ENCODE measurements around the gene MAD1L1.
A peak's percentile ranks its signal among the peaks of the same experiment; 100 is the strongest.
"Not testable (repeated sequence)": the region's sequence is repeated elsewhere in the genome, so short reads cannot be mapped to it uniquely, and the experiment has no call there.

MAD1L1 gene

DNA sequence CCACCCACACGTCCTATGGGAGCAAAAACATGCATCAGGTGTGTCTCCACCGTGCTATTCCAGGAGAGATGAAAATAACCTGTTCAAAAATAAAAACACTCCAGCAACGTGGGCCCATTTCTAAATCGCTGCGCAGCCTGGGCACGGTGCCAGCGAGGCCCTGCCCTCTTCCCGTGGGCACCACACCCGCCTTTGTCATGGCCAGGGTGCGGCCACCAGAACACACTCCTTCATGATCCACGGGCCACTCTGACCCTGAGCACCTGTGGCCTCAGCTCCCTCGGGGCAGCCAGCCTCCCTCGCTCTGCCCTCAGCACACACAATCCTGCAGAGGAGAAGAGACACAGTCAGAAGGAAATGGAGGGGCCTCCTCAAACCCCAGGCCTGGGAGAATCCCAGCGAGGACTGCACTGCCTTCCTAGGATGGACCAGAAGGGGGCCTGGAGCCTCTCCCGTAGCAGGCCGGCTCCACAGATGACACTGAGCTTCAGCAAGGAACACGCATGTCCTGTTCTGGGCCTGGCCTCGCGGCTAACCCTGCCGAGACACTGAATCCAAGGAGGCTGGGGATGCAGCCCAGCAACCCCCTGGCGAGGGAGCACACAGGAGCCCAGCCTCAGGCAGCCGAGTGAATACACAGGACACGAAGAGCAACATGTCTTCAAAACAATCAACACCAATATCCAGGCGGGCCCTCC, 169.0 kb downstream of the MAD1L1 start:
- peak; percentile 75 for DNase-seq (ENCODE audit: low spot score)

DNA sequence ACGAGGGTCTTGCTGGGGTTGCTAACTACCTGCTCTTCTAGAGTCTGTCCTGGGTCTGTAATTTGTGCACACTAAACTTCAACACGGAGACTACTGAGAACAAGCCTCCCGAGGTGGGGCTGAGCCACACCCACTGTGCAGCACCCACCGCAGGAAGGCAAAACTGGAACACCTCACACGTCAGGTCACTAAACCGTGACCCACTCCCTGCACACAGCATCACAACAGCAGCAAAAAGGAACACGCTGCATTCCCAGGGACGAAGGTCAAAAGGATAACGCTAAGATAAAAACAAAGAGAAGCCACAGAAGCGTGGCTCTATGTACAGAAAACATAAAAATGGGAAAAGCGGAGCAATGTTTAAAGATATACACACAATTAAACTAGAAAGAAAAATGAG, 170.1 kb downstream of the MAD1L1 start:
- peak; percentile 66 for DNase-seq (ENCODE audit: low spot score)

DNA sequence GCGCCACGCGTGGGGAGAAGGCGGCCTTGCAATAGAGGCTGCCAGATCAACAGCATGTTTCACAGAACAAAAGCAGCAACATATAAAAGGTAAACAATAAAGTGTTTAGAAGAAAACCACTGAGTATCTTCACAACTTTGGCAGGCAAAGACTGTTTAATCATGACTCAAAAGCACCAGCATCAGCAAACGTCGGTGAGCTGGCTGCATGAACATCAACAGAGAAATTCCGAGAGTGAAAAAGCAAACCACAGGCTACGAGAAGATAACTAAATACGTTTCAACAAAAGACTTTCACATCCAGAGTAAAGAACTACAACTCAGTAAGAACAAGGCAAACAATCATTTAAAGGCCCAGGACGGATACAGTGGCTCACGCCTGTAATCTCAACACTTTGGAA, 172.0 kb downstream of the MAD1L1 start:
- DNase-seq (ENCODE audit: low spot score) = no peak

DNA sequence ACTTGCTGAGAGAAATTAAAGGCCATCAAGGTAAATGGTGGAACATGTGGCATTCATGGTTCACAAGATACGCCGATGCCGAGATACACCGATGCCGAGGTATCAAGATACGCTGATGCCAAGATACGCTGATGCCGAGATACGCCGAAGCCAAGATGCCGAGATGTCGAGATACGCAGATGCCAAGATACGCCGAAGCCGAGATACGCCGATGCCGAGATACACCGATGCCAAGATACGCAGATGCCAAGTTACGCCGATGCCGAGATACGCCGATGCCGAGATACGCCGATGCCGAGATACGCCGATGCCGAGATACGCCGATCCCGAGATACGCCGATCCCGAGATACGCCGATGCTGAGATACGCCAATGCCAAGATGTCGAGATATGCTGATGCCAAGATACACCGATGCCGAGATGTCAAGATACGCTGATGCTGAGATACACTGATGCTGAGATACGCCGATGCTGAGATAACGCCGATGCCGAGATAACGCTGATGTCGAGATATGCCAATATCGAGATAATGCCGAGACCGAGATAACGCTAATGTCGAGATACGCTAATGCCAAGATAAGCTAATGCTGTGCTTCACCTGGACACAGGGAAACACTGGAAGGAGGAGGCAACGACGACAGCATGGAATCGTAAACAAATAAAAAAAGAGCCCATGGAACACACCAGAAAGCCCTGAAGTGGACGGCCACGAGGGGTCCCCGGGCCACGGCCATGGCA, 172.6 kb downstream of the MAD1L1 start:
- no peak for DNase-seq (ENCODE audit: low spot score)

DNA sequence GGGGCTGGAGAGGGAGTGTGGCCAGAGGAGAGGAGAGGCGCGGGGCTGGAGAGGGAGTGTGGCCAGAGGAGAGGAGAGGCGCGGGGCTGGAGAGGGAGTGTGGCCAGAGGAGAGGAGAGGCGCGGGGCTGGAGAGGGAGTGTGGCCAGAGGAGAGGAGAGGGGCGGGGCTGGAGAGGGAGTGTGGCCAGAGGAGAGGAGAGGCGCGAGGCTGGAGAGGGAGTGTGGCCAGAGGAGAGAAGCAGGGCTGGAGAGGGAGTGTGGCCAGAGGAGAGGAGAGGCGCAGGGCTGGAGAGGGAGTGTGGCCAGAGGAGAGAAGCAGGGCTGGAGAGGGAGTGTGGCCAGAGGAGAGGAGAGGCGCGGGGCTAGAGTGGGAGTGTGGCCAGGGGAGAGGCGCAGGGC, 174.5 kb downstream of the MAD1L1 start:
- not testable (repeated sequence) for DNase-seq (ENCODE audit: low spot score)

DNA sequence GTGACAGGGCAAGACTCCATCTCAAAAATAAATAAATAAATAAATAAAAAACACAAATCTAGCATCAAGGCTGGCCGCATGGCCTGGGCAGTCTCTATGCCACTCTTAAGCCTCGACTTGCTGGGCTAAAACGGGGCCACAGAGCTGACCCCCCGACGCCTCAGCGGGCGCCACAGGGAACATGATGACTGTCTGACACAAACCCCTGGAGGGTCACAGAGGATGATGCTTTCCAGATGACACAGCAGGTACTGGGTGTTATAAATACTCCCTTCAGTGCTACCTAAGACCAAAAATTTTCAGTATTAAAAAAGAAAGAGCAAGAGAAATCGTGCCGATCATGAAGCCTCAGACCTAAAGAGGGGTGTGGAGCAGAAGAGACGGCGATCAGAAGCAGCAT, 176.8 kb downstream of the MAD1L1 start:
- no peak for DNase-seq (ENCODE audit: low spot score)

DNA sequence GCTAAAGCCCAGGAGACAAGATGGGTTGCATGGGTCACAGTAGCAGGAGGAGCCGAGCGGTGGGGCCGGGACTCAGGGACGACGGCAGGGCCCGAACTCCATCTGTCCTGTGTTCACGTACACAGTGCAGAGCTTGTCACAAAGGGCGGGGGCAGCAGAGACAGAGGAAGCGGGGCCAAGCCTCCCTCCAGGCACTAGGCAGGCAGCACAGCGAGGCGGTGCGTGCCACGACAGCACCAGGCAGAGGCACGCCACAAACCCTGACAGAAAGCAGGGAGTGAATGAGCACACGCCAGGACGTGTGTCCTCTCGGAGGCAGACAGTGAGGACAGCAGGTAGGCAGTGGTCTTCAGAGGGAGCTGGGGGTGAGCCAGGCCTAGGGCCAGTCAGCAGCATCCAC, 177.8 kb downstream of the MAD1L1 start:
- no peak for DNase-seq (ENCODE audit: low spot score)

DNA sequence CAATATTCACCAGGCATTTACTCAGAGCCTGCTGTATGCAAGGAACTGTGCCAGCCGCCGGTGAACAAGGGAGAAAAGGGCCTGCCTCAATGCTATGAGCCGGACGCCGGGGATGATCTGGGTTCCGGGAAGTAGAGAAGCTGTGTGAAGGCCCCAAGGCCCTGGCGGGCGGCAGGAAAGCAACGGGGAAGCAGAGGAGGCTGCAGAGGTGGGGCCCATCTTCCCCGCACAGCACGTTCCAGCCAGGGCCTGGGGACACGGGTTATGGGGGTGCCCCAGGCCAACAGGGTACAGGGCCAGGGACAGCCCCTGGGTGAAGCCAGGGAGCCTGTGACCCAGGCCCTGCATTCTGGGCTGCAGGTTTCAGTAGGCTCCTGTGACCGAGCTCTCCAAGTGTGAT, 179.3 kb downstream of the MAD1L1 start:
- no peak for DNase-seq (ENCODE audit: low spot score)

DNA sequence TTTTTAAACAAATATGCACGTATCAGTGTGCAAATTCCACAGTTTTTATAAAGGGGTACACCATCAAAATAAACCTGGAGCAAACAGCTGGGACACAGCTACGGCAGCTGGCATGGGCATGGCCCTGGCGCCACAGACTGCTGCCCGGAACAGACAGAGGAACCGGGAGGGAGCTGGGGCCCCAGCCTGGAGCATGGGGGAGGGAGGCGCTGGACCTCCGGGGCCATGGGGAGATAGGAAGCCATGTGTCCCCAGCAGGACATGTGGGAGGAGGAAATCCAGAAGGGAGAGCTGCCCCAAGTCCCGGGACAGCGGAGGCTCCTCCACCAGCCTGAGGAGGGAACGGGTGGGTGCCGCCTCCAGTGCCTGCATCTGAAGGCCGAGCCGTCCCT, 180.1 kb downstream of the MAD1L1 start:
- no peak for DNase-seq (ENCODE audit: low spot score)

DNA sequence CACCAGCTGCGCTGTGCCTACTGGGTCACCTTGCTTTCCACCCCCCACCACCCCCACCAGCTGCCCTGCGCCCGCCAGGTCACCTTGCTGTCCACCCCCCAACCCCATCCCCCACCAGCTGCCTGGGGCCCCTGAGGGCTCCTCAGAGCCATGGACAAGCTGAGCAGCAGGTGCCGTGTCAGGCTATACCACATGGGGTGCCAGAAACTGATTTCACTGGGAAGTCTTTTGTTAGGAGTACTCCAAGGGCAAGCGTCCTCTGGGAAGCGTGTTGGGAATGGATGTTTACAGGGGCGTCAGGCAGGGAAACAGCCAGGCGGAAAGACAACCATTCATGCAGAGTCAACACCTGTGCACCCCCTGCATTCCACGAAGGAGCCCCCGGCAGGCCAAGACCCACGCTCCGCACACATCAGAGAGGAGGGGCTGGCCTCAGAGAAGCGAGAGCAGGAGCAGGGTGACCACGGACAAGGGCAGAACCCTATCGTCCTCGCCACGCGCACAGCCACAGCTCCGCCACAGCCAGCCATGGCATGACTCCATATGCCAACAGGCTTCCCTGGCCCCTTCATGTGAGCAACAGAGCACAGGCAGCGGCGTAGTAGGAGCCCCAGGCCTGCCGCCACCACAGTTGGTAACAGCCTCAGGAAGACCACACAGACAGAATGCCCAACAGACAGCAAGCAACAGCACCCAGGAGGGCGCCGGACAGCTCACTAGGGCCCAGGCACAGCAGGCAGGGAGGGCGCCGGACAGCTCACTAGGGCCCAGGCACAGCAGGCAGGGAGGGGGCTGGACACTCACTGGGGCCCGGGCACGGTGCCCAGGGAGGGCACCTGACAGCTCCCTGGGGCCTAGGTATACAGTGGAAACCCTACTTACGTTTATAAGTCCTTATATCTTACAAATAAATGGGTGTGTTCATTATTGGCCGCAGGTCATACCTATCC, 180.8 kb downstream of the MAD1L1 start:
- DNase-seq (ENCODE audit: low spot score) = no peak

DNA sequence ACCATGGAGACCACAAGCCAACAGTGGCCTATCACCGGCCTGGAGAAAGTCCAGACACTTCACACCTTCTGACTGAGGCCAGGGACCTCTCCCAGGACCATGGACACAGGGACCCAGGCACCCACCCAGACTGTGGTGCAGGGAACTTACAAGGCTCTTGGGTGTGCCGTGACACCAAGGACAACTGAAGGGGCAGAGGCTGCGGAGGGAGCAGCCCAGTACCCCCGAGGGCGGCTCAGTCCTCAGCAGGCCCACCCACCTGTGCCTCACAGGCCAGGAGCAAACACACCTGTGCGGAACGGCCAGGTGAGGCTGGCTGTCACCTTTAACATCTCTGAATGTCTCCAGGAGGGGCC, 182.3 kb downstream of the MAD1L1 start:
- no peak for DNase-seq (ENCODE audit: low spot score)

DNA sequence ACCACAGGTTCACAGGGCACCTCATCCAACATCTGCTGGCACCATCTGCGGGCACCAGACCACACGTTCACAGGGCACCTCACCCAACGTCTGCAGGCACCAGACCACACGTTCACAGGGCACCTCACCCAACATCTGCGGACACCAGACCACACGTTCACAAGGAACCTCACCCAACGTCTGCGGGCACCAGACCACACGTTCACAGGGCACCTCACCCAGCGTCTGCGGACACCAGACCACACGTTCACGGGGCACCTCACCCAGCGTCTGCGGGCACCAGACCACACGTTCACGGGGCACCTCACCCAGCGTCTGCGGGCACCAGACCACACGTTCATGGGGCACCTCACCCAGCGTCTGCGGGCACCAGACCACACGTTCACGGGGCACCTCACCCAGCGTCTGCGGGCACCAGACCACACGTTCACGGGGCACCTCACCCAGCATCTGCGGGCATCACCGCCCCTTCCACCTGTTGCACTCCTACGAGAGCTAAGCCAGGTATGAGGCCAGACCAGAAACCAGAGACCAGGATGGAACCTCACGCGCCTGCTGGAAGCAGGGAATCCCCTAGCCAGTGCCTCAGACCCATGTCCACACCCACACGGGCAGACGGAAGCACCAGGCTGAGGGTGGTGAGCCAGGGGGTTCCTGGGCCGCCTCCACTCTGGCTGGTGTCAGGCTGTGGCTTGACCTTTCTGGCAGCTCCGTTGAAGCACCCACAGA, 182.8 kb downstream of the MAD1L1 start:
- no peak for DNase-seq (ENCODE audit: low spot score)

DNA sequence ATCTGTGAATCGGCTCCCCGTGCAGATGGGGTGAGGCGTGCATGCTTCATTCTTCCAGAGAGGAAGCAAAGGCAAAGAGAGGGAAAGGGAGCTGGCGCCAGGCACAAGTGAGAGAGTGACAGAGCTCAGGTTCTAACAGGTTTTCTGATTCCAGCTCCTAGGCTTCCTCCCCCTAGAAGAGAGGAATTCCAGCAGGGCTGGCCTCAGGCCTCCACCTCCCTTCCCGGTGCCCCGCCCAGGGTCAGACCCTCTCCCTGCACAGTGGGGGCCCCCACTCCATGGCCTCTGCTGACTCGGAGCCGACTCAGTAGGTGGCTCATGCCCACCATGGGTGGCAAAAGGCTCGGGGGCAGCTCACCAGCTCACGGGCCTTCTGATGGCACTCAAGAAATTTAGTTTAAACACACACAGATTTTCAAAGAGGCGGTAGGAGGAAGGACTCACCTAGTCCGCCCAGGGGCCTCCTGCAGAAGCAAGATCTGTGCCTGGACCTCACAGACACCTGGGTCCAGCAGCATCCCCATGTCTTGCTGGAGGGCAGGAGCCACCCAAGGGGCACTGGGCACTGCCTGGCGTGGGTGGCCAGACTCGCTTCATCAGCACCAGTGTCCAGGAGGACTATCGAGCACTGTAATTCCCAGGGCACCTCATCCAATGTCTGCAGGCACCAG, 183.5 kb downstream of the MAD1L1 start:
- no peak for DNase-seq (ENCODE audit: low spot score)

DNA sequence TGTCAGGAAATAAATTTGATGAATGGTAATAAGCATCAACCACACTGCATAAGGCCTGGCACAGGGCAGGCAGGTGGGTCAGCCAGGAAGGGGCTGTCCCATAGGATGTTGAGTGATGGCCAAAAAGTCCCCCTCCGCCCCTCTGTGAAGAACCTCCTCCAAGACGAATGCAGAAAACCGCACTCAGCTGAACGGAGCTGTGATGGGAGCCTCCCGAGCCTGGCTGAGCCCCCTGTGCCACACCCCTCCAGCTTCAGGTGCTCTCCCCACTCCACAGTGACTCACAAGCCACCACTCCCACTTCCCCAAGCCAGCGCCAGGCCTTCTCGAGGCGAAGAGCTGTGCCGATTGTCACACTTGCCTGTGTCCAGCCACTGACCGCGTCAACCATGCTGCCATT, 184.2 kb downstream of the MAD1L1 start:
- DNase-seq (ENCODE audit: low spot score) = no peak

DNA sequence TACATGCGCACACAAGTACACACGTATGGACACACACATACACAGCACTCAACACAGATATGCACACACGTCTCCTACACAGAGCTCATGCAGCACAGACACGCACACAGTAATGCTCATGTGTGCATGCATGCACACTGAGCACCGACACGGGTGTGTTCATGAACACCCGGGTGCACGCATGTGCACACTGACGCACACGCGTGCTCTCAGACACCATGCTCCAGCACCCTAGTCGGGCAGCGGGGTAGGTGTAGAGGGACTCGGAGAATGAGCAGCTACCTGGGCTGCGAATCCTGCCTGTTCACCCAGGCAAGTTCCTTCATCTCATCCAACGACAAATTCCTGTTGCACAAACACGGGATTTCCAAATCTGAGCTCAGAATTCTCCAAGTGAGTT, 184.7 kb downstream of the MAD1L1 start:
- DNase-seq (ENCODE audit: low spot score) = no peak

DNA sequence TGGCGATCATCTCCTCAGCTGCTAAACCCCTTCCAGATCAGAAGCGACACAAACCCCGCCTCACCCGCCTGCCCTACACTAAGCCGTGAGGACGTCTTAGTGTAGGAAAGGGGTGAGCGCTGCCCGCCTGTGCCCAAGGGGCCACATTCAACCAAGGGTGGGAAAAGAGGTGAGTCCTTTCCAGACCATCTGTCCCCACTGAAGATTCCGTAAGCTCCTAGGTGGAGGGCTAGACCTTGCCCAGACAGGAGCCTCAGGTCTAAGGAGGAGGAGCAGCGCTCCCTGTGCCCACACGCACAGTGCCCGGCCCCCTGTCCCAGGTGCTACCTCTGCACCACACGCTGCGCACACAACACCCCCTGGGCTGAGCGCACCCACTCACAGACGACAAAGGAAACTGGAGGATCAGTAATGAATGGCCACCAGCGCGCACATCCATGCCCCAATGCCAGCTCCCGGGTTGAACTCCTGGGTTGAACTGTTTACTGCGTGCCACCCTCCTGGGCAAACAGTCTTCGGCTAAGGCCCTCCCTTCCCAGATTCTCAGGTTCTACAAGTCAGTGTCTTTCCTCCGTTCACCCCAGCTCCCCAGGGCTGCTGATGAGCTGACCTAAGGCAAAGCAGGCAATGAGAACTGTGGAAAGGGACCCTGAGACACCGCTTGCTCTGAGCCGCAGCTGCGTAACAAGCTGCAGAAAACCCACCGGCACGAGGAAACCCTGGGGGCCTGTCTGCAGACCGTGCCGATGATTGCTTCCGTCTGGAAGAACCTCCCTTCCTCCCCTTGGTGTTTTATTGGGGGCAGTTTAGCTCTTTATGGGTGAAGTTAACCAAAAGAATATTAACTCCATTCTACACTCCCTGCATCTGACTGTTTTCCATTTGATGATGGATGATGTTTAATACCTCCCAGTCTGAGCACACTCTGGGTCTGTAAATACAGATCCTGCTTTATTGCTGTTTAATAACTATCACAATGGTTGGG, 185.9 kb downstream of the MAD1L1 start:
- no peak for DNase-seq (ENCODE audit: low spot score)

DNA sequence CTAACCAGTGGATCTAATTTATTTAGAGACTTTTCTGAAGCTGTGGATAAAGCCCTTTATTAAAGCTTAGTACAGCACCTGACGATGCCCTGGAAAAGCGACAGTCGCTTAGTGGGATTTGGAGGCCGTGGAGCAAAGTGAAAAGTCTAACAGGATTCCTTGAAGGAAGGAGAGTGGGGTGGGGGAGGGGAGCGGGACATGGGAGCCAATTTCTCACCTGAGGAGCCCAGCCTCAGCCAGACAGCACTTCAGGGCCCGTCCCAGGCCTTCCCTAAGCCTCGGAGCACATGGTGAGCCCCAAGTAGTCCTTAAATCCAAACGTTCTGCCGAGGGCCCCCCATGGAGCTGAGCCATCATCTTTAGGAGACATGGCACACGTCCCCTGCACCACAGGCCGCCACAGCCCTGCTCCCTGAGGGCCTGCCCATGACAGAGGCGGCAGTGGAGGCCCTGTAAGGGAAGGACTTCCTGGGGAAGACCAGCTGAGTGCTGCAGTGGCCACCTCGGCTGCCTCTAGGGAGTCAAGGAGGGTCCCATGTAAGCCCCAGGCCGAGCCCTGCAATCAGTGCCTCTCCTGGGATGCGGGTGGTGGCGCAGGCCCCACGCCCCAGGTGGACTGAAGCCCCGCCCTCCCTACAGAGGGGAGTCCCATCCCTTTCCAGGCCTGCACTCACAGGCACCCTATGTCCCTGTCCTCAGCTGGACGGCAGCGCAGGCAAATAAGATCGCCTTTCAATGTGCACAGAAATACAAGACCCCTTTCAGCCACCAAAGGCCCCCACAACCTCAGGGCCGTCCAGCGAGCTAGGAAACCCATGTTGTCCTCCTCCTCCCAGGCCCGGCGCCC, 187.0 kb downstream of the MAD1L1 start:
- DNase-seq (ENCODE audit: low spot score) = no peak

DNA sequence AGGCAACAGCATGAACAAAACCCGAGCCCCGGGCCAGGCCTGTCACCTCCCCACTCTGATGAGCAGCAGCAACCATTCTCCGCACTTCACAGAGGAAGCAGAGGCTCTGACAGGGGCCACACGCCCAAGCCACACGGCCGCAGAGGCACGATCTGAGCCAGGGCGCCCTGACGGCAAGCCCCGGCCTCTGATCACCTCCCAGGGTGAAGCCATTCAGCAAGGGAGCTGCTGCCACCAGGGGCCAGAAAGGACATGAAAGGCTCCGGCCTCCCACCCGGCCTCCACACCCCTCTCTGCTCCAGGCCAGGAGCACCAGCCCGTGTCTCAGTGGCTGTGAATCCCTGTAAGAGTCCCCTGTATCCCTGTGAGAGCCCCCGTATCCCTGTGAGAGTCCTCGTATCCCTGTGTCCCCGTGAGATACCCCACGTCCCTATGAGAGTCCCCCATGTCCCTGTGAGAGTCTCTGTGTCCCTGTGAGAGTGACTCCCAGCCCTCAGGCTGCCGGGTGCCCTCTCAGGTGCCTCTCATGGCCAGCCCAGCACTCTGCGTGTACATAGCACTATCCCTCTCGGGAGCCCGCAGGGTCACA, 187.8 kb downstream of the MAD1L1 start:
- no peak for DNase-seq (ENCODE audit: low spot score)

DNA sequence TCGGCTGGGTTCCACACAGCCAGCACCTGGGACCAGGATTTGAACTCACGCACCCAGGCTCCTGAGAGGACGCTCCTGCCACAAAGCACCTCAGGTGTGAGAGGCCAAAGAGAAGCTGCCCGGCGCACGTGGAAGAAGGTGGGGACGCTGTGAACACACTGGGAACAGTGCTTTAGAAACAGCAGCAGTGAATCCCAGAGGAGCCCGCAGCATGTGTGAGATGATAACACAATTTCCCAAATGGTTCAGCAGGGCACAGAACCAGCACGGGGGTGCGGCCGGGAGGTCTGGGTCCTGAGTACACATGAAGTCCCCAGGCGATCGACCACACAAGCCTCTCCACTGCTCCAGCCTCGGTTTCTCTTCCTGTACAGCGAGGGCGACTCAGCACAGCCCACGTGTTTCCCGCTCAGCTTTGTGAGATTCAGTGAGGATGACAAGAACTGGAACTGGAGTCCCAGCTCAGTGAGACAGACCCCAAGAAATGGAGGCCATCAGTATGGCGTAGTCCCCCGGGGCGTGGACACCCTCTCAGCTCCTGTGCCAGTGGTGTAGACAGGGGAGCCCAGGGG, 188.3 kb downstream of the MAD1L1 start:
- DNase-seq (ENCODE audit: low spot score) = no peak

Data from SW480 (cell line).